PFSK-1 (cell line): ENCODE results near the gene MRPL18.

ENCODE experiments used
- REST ChIP-seq, 2 experiments: IDR thresholded peaks; 2 replicates each; pipeline versions ENCODE4 v1.6.1 to v1.8.0; 2011 to 2012; ENCODE audit warnings: low read depth in 2 of 2, low read length in 2 of 2, control low read depth in 1 of 2, inconsistent platforms in 1 of 2, mild to moderate bottlenecking in 1 of 2, moderate library complexity in 1 of 2; ENCODE audit not compliant: insufficient read depth in 1 of 2
- TAF1 ChIP-seq: IDR thresholded peaks from 2 replicates; pipeline ENCODE4 v1.6.1; 2012; ENCODE audit warnings: low read length, control low read depth, borderline replicate concordance; ENCODE audit not compliant: insufficient read depth

DNA sequence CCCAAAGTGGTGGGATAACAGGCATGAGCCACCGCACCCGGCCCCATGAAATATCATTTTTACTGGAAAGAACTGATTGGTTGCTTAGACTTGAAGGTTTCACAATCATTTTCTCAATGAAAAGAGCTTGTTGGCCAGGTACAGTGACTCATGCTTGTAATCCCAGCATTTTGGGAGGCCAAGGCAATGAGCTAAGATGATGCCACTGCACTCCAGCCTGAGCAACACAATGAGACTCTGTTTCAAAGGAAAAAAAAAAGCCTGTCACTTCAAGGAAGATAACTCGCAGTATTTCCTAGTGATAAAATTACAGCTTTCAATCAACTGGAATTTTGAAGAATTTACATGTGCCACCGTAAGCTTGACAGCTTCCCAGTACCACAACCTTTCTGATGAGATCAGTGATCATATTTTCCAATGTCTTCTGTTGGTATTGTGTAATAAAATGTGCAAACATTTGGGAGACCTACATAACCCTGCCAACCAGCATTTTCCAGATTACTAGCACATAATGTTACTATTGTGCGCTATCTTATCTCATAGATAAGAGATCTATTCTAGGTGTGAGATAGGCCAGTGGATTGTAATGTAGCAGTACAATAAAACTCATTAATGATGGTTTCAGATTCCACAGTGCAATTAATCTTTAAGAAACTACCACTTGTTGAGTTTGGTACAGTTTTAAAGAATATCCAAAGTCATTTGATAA, 17.0 kb downstream of the MRPL18 start:
- TF ChIP-seq REST (IDR thresholded peaks at IDR 0.05; ENCODE audit: insufficient read depth in 1 of 2, low read depth in 2 of 2, low read length in 2 of 2) (no peak), TAF1 (no peak)
